ENCODE data around the gene UNKL. TPM values are rescaled to one million over a fixed set of nuclear protein-coding genes. Genes with fewer than 3 reads are reported as not detected.
"Not testable (repeated sequence)": the region's sequence is repeated elsewhere in the genome, so short reads cannot be mapped to it uniquely, and the experiment has no call there.

The UNKL gene
- total RNA-seq, 2 donors from 2014 or later, result 22.1 to 42.8 TPM

- ATAC-seq (ENCODE audit: insufficient number of reproducible peaks, low FRiP score, low read depth), result no peak
- no peak for DNase-seq (ENCODE audit: low spot score)
- Histone ChIP-seq H3K4me3 (peak overlapping the region; percentile 56), H3K27me3 (replicated peaks; ENCODE audit: insufficient read depth) (peaks cover 10% of the 10 kb centered on the region), H3K4me1 (ENCODE audit: control insufficient read depth in 1 of 2, low read depth in 2 of 2) (peaks cover 12 to 26% of the 10 kb centered on the region in 2 donors), H3K27ac (no peak overlapping the region), H3K36me3 (no peaks in the 10 kb centered on the region), H3K9me3 (peaks cover 5% of the 10 kb centered on the region)
- TF ChIP-seq, protein P1, sequence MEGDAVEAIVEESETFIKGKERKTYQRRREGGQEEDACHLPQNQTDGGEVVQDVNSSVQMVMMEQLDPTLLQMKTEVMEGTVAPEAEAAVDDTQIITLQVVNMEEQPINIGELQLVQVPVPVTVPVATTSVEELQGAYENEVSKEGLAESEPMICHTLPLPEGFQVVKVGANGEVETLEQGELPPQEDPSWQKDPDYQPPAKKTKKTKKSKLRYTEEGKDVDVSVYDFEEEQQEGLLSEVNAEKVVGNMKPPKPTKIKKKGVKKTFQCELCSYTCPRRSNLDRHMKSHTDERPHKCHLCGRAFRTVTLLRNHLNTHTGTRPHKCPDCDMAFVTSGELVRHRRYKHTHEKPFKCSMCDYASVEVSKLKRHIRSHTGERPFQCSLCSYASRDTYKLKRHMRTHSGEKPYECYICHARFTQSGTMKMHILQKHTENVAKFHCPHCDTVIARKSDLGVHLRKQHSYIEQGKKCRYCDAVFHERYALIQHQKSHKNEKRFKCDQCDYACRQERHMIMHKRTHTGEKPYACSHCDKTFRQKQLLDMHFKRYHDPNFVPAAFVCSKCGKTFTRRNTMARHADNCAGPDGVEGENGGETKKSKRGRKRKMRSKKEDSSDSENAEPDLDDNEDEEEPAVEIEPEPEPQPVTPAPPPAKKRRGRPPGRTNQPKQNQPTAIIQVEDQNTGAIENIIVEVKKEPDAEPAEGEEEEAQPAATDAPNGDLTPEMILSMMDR (IDR thresholded peaks at IDR 0.05), result no peak
Measured at GRCh38 chr16:1332618-1333148, 81.8 kb downstream of the UNKL start.

DNA sequence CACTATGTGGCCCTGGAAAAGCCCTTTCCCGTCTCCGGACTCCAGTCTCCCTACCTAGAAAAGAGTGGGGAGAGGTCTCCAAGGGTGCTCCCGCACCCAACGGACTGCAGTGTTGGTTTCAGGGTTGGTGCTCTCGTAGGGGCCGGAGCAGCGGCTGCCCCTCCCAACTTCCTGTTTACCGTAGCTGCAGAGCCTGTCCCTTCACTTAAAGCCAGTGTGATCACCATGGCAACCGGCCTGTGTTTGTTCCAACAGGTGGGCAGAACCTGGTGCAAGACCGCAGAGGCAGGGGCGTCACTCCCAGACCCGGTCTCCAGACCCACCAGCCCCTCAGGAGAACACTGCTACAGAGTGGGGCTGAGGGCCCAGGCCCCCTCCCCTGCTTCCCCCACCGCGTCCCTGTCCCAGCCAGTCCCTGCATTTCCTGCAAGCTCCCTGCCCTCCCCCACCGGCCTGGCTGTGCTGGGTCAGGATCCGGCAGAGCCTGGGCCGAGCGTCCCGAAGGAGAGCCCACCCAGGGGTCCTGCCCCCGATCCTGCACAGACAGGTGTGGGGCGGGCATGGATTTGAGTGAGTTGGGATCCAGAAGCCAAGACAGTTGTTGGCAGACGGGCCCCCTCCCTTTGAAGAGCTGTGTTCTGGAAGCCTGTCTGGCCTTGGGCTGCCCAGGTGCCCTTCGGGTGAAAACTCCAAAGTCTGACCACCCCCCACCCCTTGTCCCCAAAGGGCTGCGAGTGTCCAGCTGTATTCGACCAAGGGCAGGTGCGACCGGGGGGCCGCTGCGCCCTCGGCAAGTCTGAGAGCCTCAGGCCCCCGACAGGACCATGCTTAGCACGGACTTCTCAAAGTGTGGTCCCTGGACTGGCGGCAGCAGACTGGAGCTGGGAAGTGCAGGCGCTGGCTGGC lies 82.5 kb downstream of the UNKL start:
- Histone ChIP-seq H3K4me3 (peak overlapping the region; percentile 56), H3K27me3 (replicated peaks; ENCODE audit: insufficient read depth) (peaks cover 10% of the 10 kb centered on the region), H3K36me3 (no peaks in the 10 kb centered on the region), H3K27ac (no peak overlapping the region), H3K9me3 (peaks cover 5% of the 10 kb centered on the region), H3K4me1 (ENCODE audit: control insufficient read depth in 1 of 2, low read depth in 2 of 2) (peaks cover 12 to 26% of the 10 kb centered on the region in 2 donors)
- no peak for DNase-seq (ENCODE audit: low spot score)
- TF ChIP-seq, protein P1 (IDR thresholded peaks at IDR 0.05), result no peak
- ATAC-seq (ENCODE audit: insufficient number of reproducible peaks, low FRiP score, low read depth), result no peak

GRCh38 chr16:1330931-1331711 lies 83.4 kb downstream of the UNKL start:
- Histone ChIP-seq H3K4me1 (ENCODE audit: control insufficient read depth in 1 of 2, low read depth in 2 of 2) (peaks cover 12 to 26% of the 10 kb centered on the region in 2 donors), H3K27ac (no peak overlapping the region), H3K36me3 (no peaks in the 10 kb centered on the region), H3K27me3 (replicated peaks; ENCODE audit: insufficient read depth) (peaks cover 10% of the 10 kb centered on the region), H3K9me3 (peaks cover 5% of the 10 kb centered on the region), H3K4me3 (peak overlapping the region; percentile 56)
- DNase-seq (ENCODE audit: low spot score) (no peak), ATAC-seq (ENCODE audit: insufficient number of reproducible peaks, low FRiP score, low read depth) (no peak)
- TF ChIP-seq, protein P1 (IDR thresholded peaks at IDR 0.05), result no peak

DNA sequence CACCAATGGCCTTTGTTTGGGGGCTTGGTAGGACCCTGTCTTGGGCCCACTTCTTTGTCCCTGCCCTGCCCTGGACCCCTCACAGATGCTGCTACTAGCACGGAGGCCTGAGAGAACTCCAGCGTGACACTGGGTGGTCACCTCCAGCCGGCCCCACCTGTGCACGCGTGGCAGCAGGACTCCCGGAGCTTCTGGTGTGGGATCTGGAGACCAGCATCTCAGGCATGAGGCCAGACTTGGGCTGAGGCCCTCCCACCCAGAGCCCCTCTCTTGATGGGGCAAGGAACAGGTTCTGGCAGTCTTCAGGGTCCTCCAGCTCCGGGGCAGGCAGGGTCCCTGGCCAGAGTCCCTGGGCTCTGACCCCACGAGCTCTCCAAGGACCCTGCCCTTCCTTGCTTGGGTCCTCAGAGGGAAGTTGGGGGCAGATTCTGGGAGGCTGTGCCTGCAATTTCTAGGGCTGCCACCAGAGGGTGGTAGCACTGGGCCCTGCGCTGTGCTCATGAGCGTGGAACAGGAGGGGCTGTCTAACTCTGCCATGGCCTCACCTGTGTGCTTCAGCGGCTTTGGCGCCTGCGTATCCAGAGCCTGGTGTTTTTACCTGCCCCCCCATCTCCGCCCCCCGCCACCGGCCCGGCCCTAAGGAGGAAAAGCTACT lies 84.1 kb downstream of the UNKL start:
- Histone ChIP-seq H3K9me3 (peaks cover 5% of the 10 kb centered on the region), H3K36me3 (peaks cover 1% of the 10 kb centered on the region), H3K27ac (no peak overlapping the region), H3K27me3 (replicated peaks; ENCODE audit: insufficient read depth) (peaks cover 10% of the 10 kb centered on the region), H3K4me1 (ENCODE audit: control insufficient read depth in 1 of 2, low read depth in 2 of 2) (peaks cover 12 to 26% of the 10 kb centered on the region in 2 donors), H3K4me3 (no peak overlapping the region)
- DNase-seq (ENCODE audit: low spot score) (no peak), ATAC-seq (ENCODE audit: insufficient number of reproducible peaks, low FRiP score, low read depth) (no peak)
- TF ChIP-seq, protein P1 (IDR thresholded peaks at IDR 0.05), result peak; percentile 24

GRCh38 chr16:1328961-1329360 lies 85.5 kb downstream of the UNKL start:
- peaks cover 12 to 26% of the 10 kb centered on the region in 2 donors for H3K4me1 ChIP-seq (ENCODE audit: control insufficient read depth in 1 of 2, low read depth in 2 of 2)
- H3K27me3 ChIP-seq (replicated peaks; ENCODE audit: insufficient read depth); H3K9me3 ChIP-seq; DNase-seq (ENCODE audit: low spot score); ATAC-seq (ENCODE audit: insufficient number of reproducible peaks, low FRiP score, low read depth); H3K4me3 ChIP-seq; H3K27ac ChIP-seq: not testable (repeated sequence)
- H3K36me3 ChIP-seq, result peaks cover 15% of the 10 kb centered on the region

- Histone ChIP-seq H3K4me1 (ENCODE audit: control insufficient read depth in 1 of 2, low read depth in 2 of 2) (peaks cover 9 to 18% of the 10 kb centered on the region in 2 donors), H3K36me3 (peaks cover 23% of the 10 kb centered on the region)
- not testable (repeated sequence) for H3K4me3 ChIP-seq; ATAC-seq (ENCODE audit: insufficient number of reproducible peaks, low FRiP score, low read depth); H3K27me3 ChIP-seq (replicated peaks; ENCODE audit: insufficient read depth); H3K27ac ChIP-seq; H3K9me3 ChIP-seq; DNase-seq (ENCODE audit: low spot score)
Measured at GRCh38 chr16:1328136-1328535, 86.4 kb downstream of the UNKL start.

Data from thoracic aorta (tissue), 2 donors.